Upper lobe of left lung (tissue), 6 donors: ENCODE results near the gene SRPK2. TPM values are rescaled to one million over a fixed set of nuclear protein-coding genes. Genes with fewer than 3 reads are reported as not detected.

ENCODE experiments used
- ATAC-seq, 2 donors: fragments of 200-7000 bp; cut with Tn5 transposase; one replicate each; pipeline ENCODE4 v1.9.1; 2022; ENCODE audit warnings: mild to moderate bottlenecking in 2 of 2, moderate library complexity in 2 of 2; ENCODE audit not compliant: low FRiP score in 2 of 2
- DNase-seq, 2 donors: peaks; one replicate each; pipeline ENCODE4 v3.0.0-alpha.2; 2019 to 2020
- H3K27ac ChIP-seq, 4 donors: fragments of 200-600 bp; sonication (generic); one replicate each; pipeline ENCODE4 v1.5.1; 2016 to 2019
- H3K27me3 ChIP-seq, 4 donors: fragments of 200-600 bp; sonication (generic); one replicate each; pipeline ENCODE4 v1.5.1; 2017 to 2019
- H3K36me3 ChIP-seq, 4 donors: fragments of 200-600 bp; sonication (generic); one replicate each; pipeline ENCODE4 v1.5.1; 2016 to 2019
- H3K4me1 ChIP-seq, 4 donors: fragments of 200-600 bp; sonication (generic); one replicate each; pipeline ENCODE4 v1.5.1; 2018 to 2019
- H3K4me3 ChIP-seq, 4 donors: fragments of 200-600 bp; sonication (generic); one replicate each; pipeline ENCODE4 v1.5.1; 2017 to 2019; ENCODE audit warnings: mild to moderate bottlenecking in 2 of 4, moderate library complexity in 1 of 4
- H3K9me3 ChIP-seq, 4 donors: fragments of 200-600 bp; sonication (generic); one replicate each; pipeline ENCODE4 v1.5.1; 2018 to 2019
- CTCF ChIP-seq, 6 experiments: fragments of 450-650 bp in 4 of 6; fragments of 200-600 bp in 2 of 6; sonication (generic) in 2 of 6; IDR thresholded peaks; one replicate each; pipeline ENCODE4 v1.5.1; 2016 to 2019; ENCODE audit warnings: antibody characterized with exemption in 6 of 6
- EP300 ChIP-seq, 4 donors: sonication (generic); formaldehyde crosslinking; IDR thresholded peaks; one replicate each; pipeline ENCODE4 v1.5.1; 2017; ENCODE audit warnings: antibody characterized with exemption in 4 of 4, control low read depth in 2 of 4
- POLR2A ChIP-seq, 4 donors: fragments of 450-650 bp; IDR thresholded peaks; one replicate each; pipeline ENCODE4 v1.5.1; 2016 to 2017; ENCODE audit warnings: antibody characterized with exemption in 4 of 4, mild to moderate bottlenecking in 2 of 4
- POLR2AphosphoS5 ChIP-seq, 2 donors: sonication (generic); formaldehyde crosslinking; IDR thresholded peaks; one replicate each; pipeline ENCODE4 v1.5.1; 2017; ENCODE audit warnings: antibody characterized with exemption in 2 of 2
- WGBS, 2 donors: methylation state at CpG; one replicate each; pipeline ENCODE4 v1.1.5; 2017 to 2018; 5-methylcytosine and 5-hydroxymethylcytosine counted together
- total RNA-seq, 6 donors: library from RNA; depleted of rRNA in 4 of 6; stranded (reverse); fragments of >200 nt in 4 of 6; gene quantifications; one replicate each; pipeline versions ENCODE4 v1.1.0 to v1.2.1, GENCODE V29; 2016 to 2021
- donor health status: DM: no; HTN: no; CAD: no; lungs with moderate emphysema.
- donor health status: DM: no; HTN: yes; CAD: no; lungs with severe emphysema.

The SRPK2 gene
- total RNA-seq, 6 donors from 2014 or later: 29.6 to 55.6 (median 45.6) TPM

- Histone ChIP-seq H3K4me3 (no peak overlapping the region), H3K27ac (no peak overlapping the region), H3K36me3 (peaks cover 0 to 26% (median 8%) of the 10 kb centered on the region in 4 donors), H3K27me3 (no peaks in the 10 kb centered on the region), H3K9me3 (no peaks in the 10 kb centered on the region), H3K4me1 (peaks cover 0 to 4% (median 0%) of the 10 kb centered on the region in 4 donors)
- DNase-seq (no peak), ATAC-seq (no peak)
- WGBS, 2 donors: 79 to 83% methylated on average over 9 of the region's 9 CpGs
- TF ChIP-seq EP300 (IDR thresholded peaks at IDR 0.05) (no peak), POLR2AphosphoS5 (IDR thresholded peaks at IDR 0.05) (no peak), CTCF (IDR thresholded peaks at IDR 0.05) (no peak), POLR2A (IDR thresholded peaks at IDR 0.05) (no peak)
Measured at GRCh38 chr7:105118612-105119600, 269.8 kb downstream of the SRPK2 start.

GRCh38 chr7:105112440-105113418, 276.0 kb downstream of the SRPK2 start:
- H3K4me3 ChIP-seq: no peak overlapping the region
- peak; percentile 58 to 71 for ATAC-seq
- H3K9me3 ChIP-seq: no peaks in the 10 kb centered on the region
- peaks cover 29 to 88% (median 52%) of the 10 kb centered on the region in 4 donors for H3K36me3 ChIP-seq
- DNase-seq: peak in 1 of 2 donors; percentile 78
- peak overlapping the region in 3 of 4 donors; percentile 7 to 60 (median 44) for H3K27ac ChIP-seq
- TF ChIP-seq POLR2A (IDR thresholded peaks at IDR 0.05): no peak
- peak in 2 of 4 donors; percentile 28 to 68 for TF ChIP-seq EP300 (IDR thresholded peaks at IDR 0.05)
- TF ChIP-seq CTCF (IDR thresholded peaks at IDR 0.05): no peak
- peak in 1 of 2 donors; percentile 47 for TF ChIP-seq POLR2AphosphoS5 (IDR thresholded peaks at IDR 0.05)
- H3K27me3 ChIP-seq: no peaks in the 10 kb centered on the region
- WGBS, 2 donors: 74 to 75% methylated on average over 11 of the region's 11 CpGs
- peaks cover 12 to 35% (median 14%) of the 10 kb centered on the region in 4 donors for H3K4me1 ChIP-seq

GRCh38 chr7:105107458-105107857, 281.3 kb downstream of the SRPK2 start:
- no peak for ATAC-seq
- Histone ChIP-seq H3K36me3 (peaks cover 48 to 100% (median 73%) of the 10 kb centered on the region in 4 donors), H3K4me1 (peaks cover 6 to 29% (median 9%) of the 10 kb centered on the region in 4 donors), H3K4me3 (no peak overlapping the region), H3K9me3 (no peaks in the 10 kb centered on the region), H3K27me3 (no peaks in the 10 kb centered on the region), H3K27ac (no peak overlapping the region)
- TF ChIP-seq EP300 (IDR thresholded peaks at IDR 0.05) (no peak), POLR2AphosphoS5 (IDR thresholded peaks at IDR 0.05) (no peak), POLR2A (IDR thresholded peaks at IDR 0.05) (no peak), CTCF (IDR thresholded peaks at IDR 0.05) (no peak)
- DNase-seq: no peak
- 90 to 94% methylated on average over 9 of the region's 9 CpGs for WGBS, 2 donors

GRCh38 chr7:105106473-105106872, 282.2 kb downstream of the SRPK2 start:
- ATAC-seq (no peak), DNase-seq (no peak)
- 89% methylated on average over 6 of the region's 6 CpGs for WGBS, 2 donors
- Histone ChIP-seq H3K36me3 (peaks cover 40 to 100% (median 68%) of the 10 kb centered on the region in 4 donors), H3K27ac (no peak overlapping the region), H3K9me3 (no peaks in the 10 kb centered on the region), H3K4me3 (no peak overlapping the region), H3K4me1 (peaks cover 0 to 19% (median 2%) of the 10 kb centered on the region in 4 donors), H3K27me3 (no peaks in the 10 kb centered on the region)
- TF ChIP-seq EP300 (IDR thresholded peaks at IDR 0.05): no peak
- TF ChIP-seq CTCF (IDR thresholded peaks at IDR 0.05): no peak
- no peak for TF ChIP-seq POLR2A (IDR thresholded peaks at IDR 0.05)
- no peak for TF ChIP-seq POLR2AphosphoS5 (IDR thresholded peaks at IDR 0.05)
